Measurements from ENCODE around the gene SLC9A7. TPM values are rescaled to one million over a fixed set of nuclear protein-coding genes. Genes with fewer than 3 reads are reported as not detected.

SLC9A7 gene
- total RNA-seq, 2 donors from 2014 or later: 1.4 to 2.2 TPM

- H3K9me3 ChIP-seq: no peaks in the 10 kb centered on the region
- DNase-seq: no peak
- no peaks in the 10 kb centered on the region for H3K36me3 ChIP-seq
- H3K27ac ChIP-seq: no peak overlapping the region
- intact Hi-C loops (cut with DNase I): no loop called here
- no peak overlapping the region for H3K4me3 ChIP-seq
- no peak for TF ChIP-seq CTCF (IDR thresholded peaks at IDR 0.05)
- H3K27me3 ChIP-seq: no peaks in the 10 kb centered on the region
- no peak overlapping the region for H3K9ac ChIP-seq (ENCODE audit: low read depth in 2 of 2, low read length in 2 of 2)
- no peaks in the 10 kb centered on the region for H3K4me1 ChIP-seq
These were observed 181.5 kb downstream of the SLC9A7 start for GRCh38 chrX:46577221-46578005.

- H3K9me3 ChIP-seq: no peaks in the 10 kb centered on the region
- no peak overlapping the region for H3K9ac ChIP-seq (ENCODE audit: low read depth in 2 of 2, low read length in 2 of 2)
These were observed 182.5 kb downstream of the SLC9A7 start for GRCh38 chrX:46576458-46576857.

GRCh38 chrX:46575991-46576392 lies 182.9 kb downstream of the SLC9A7 start:
- Histone ChIP-seq H3K9ac (ENCODE audit: low read depth in 2 of 2, low read length in 2 of 2) (no peak overlapping the region), H3K27me3 (no peaks in the 10 kb centered on the region), H3K4me3 (no peak overlapping the region), H3K4me1 (no peaks in the 10 kb centered on the region), H3K36me3 (no peaks in the 10 kb centered on the region), H3K27ac (no peak overlapping the region), H3K9me3 (no peaks in the 10 kb centered on the region)
- no peak for TF ChIP-seq CTCF (IDR thresholded peaks at IDR 0.05)
- intact Hi-C loops (cut with DNase I): no loop called here
- DNase-seq: peak; percentile 29

More at GRCh38 chrX:46576458-46576857, 182.5 kb downstream of the SLC9A7 start:
- Histone ChIP-seq H3K27ac (no peak overlapping the region), H3K27me3 (no peaks in the 10 kb centered on the region), H3K4me3 (no peak overlapping the region), H3K4me1 (no peaks in the 10 kb centered on the region), H3K36me3 (no peaks in the 10 kb centered on the region)
- no peak for DNase-seq
- intact Hi-C loops (cut with DNase I): no loop called here
- no peak for TF ChIP-seq CTCF (IDR thresholded peaks at IDR 0.05)

GRCh38 chrX:46575586-46575985 lies 183.3 kb downstream of the SLC9A7 start:
- DNase-seq: no peak
- no peaks in the 10 kb centered on the region for H3K27me3 ChIP-seq
- H3K9ac ChIP-seq (ENCODE audit: low read depth in 2 of 2, low read length in 2 of 2): peak overlapping the region in 1 of 2 donors; percentile 29
- no peak overlapping the region for H3K27ac ChIP-seq
- peak overlapping the region; percentile 48 for H3K4me3 ChIP-seq
- no peaks in the 10 kb centered on the region for H3K36me3 ChIP-seq
- no peak for TF ChIP-seq CTCF (IDR thresholded peaks at IDR 0.05)
- H3K4me1 ChIP-seq: no peaks in the 10 kb centered on the region
- intact Hi-C loops (cut with DNase I): no loop called here
- H3K9me3 ChIP-seq: no peaks in the 10 kb centered on the region

GRCh38 chrX:46574774-46575381 lies 184.0 kb downstream of the SLC9A7 start:
- no peak for DNase-seq
- peak overlapping the region in 1 of 2 donors; percentile 53 for H3K9ac ChIP-seq (ENCODE audit: low read depth in 2 of 2, low read length in 2 of 2)

More at GRCh38 chrX:46574774-46575381, 184.0 kb downstream of the SLC9A7 start:
- peak overlapping the region; percentile 48 for H3K4me3 ChIP-seq
- H3K9me3 ChIP-seq: no peaks in the 10 kb centered on the region
- H3K27me3 ChIP-seq: no peaks in the 10 kb centered on the region
- no peak for TF ChIP-seq CTCF (IDR thresholded peaks at IDR 0.05)
- no peaks in the 10 kb centered on the region for H3K36me3 ChIP-seq
- intact Hi-C loops (cut with DNase I): no loop called here
- no peaks in the 10 kb centered on the region for H3K4me1 ChIP-seq
- no peak overlapping the region for H3K27ac ChIP-seq
